ENCODE measurements around the gene KCNK2. TPM values are rescaled to one million over a fixed set of nuclear protein-coding genes. Genes with fewer than 3 reads are reported as not detected.

Gene KCNK2
- total and polyA plus RNA-seq, 2 of the 4 experiments (the other 2 are of a cell fraction): 45.9 to 86.9 TPM

DNA sequence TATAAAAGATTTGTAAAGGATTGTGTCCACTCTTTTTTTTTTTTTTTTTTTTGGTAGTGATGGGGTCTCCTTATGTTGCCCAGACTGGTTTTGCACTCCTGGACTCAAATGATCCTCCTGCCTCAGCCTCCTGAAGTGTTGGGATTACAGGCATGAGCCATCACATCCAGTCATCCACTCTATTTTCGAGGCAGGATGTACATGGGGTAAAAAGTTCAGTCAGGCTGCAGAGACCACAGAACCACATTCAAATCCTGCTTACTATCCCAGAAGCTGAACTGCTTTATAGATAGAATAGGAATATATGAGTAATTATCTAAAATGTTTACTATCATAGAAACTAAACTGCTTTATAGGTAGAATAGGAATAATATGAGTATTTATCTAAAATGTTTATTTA, 26.0 kb upstream of the KCNK2 start:
- H3K4me1 ChIP-seq (ENCODE audit: control insufficient read depth, insufficient read depth, low read length): peaks cover 4% of the 10 kb centered on the region; the same call in 1 of the 2 replicates
- no peaks in the 10 kb centered on the region for H4K20me1 ChIP-seq (ENCODE audit: insufficient read depth, low read length)
- H2AK5ac ChIP-seq (ENCODE audit: low read depth, low read length): no peak overlapping the region
- no peak overlapping the region for H2BK120ac ChIP-seq (ENCODE audit: low read depth, low read length)
- ATAC-seq (ENCODE audit: low read depth): peak; percentile 29; the same call in 1 of the 2 replicates
- no peak overlapping the region for H4K5ac ChIP-seq (ENCODE audit: low read depth, low read length)
- H3K9ac ChIP-seq (ENCODE audit: low read depth, low read length): no peak overlapping the region
- ChIA-PET CTCF (no interaction called here), POLR2A (ENCODE audit: unreplicated experiment) (interaction anchor here (0.6 kb wide), 1 partner anchor 122 kb away, joined by 12 read pairs; no protein-coding TSS in a partner anchor)
- H3K14ac ChIP-seq (replicated peaks; ENCODE audit: low read depth, low read length): no peak overlapping the region; the same call in 1 of the 2 replicates
- no peak overlapping the region for H2AK9ac ChIP-seq (replicated peaks; ENCODE audit: low read depth, low read length, poor library complexity)
- H3K4ac ChIP-seq (ENCODE audit: low read depth, low read length): no peak overlapping the region
- no peaks in the 10 kb centered on the region for H3K9me1 ChIP-seq (ENCODE audit: insufficient read depth, low read length)
- H3K56ac ChIP-seq (ENCODE audit: extremely low read depth, insufficient read depth, low read length): no peak overlapping the region
- H3K79me1 ChIP-seq (ENCODE audit: low read depth in 1 of 2, low read length in 2 of 2): no peaks in the 10 kb centered on the region
- no peak overlapping the region for H3K4me3 ChIP-seq (ENCODE audit: insufficient read depth, low read depth, low read length)
- no peak overlapping the region for H4K91ac ChIP-seq (ENCODE audit: insufficient read depth, low read depth, low read length)
- no peak overlapping the region for H2BK15ac ChIP-seq (ENCODE audit: low read depth, low read length)
- TF ChIP-seq POLR2A (IDR thresholded peaks at IDR 0.05; ENCODE audit: low read depth, low read length) (no peak), CEBPB (IDR thresholded peaks at IDR 0.05; ENCODE audit: low read depth, low read length) (no peak), MAFK (IDR thresholded peaks at IDR 0.05; ENCODE audit: low read depth, low read length) (no peak), RCOR1 (IDR thresholded peaks at IDR 0.05; ENCODE audit: insufficient replicate concordance, low read length) (no peak)
- WGBS, 2 experiments (ENCODE audit: extremely low coverage in 2 of 2, insufficient read length in 1 of 2): no CpG with 5 or more reads among the region's 1 CpG
- no peak overlapping the region for H3K27ac ChIP-seq (ENCODE audit: insufficient read depth, low read length)
- no peak overlapping the region for H2AFZ ChIP-seq (replicated peaks; ENCODE audit: low read length, poor library complexity)
- in situ Hi-C loops (cut with MboI; ENCODE audit: low sequenced_read_pairs) (no loop called here), dilution Hi-C loops (cut with HindIII; ENCODE audit: low sequenced_read_pairs, unreplicated experiment) (no loop called here), intact Hi-C loops (cut with micrococcal nuclease) (loop anchor here (1.0 kb wide), 1 partner anchor 17 kb away; no protein-coding TSS in a partner anchor)
- no peak overlapping the region for H3K4me2 ChIP-seq (ENCODE audit: low read depth, low read length)
- no peak overlapping the region for H2BK20ac ChIP-seq (ENCODE audit: low read depth, low read length)
- H3K23ac ChIP-seq (ENCODE audit: low read depth, low read length): no peak overlapping the region
- H3K18ac ChIP-seq (ENCODE audit: low read depth, low read length): no peak overlapping the region
- no peaks in the 10 kb centered on the region for H3K9me3 ChIP-seq (ENCODE audit: control insufficient read depth, insufficient read depth, low read length)
- H4K8ac ChIP-seq (ENCODE audit: low read depth in 2 of 2, low read length in 2 of 2): no peak overlapping the region
- H3K36me3 ChIP-seq (ENCODE audit: control insufficient read depth, insufficient read depth, low read length): no peaks in the 10 kb centered on the region
- H3K27me3 ChIP-seq (ENCODE audit: control insufficient read depth, insufficient read depth, low read length): no peaks in the 10 kb centered on the region
- H2BK5ac ChIP-seq (ENCODE audit: low read depth, low read length, poor library complexity, severe bottlenecking): no peak overlapping the region
- DNase-seq: peak; percentile 82
- BruUV-seq (replicated peaks): no TSS peak
